Measurements from ENCODE around the gene OSM.

OSM gene

GRCh38 chr22:30297991-30298701 is 31.5 kb upstream of the OSM start:
- no peak for DNase-seq (ENCODE audit: low read depth in 3 of 3)

GRCh38 chr22:30297276-30297990 is 30.8 kb upstream of the OSM start:
- no peak for DNase-seq (ENCODE audit: low read depth in 3 of 3)

GRCh38 chr22:30296833-30297232 is 30.2 kb upstream of the OSM start:
- no peak for DNase-seq (ENCODE audit: low read depth in 3 of 3)

DNA sequence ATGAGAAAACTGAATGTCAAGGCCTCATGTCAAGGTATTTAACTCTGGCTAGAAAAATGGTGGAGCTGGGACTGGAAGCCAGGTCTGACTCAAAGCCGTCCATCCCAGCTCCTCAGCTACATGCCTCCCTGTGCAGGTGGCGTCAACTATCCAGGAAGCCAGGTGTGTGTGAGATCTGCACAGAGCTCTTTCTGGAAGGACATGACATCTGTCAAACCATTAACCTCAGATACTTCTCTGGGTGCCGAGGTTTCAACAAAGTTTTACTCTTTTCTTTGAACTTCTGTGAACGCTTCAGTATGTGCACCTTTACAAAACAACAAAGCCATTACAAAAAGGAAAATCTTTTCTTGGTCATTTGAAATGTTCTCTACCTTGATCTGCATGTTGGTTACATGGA is 29.7 kb upstream of the OSM start:
- DNase-seq (ENCODE audit: low read depth in 3 of 3): no peak

GRCh38 chr22:30295576-30295975 is 28.9 kb upstream of the OSM start:
- no peak for DNase-seq (ENCODE audit: low read depth in 3 of 3)

GRCh38 chr22:30294830-30295229 is 28.2 kb upstream of the OSM start:
- DNase-seq (ENCODE audit: low read depth in 3 of 3): no peak

- no peak for DNase-seq (ENCODE audit: low read depth in 3 of 3)
Observed at GRCh38 chr22:30294066-30294465, 27.4 kb upstream of the OSM start.

DNA sequence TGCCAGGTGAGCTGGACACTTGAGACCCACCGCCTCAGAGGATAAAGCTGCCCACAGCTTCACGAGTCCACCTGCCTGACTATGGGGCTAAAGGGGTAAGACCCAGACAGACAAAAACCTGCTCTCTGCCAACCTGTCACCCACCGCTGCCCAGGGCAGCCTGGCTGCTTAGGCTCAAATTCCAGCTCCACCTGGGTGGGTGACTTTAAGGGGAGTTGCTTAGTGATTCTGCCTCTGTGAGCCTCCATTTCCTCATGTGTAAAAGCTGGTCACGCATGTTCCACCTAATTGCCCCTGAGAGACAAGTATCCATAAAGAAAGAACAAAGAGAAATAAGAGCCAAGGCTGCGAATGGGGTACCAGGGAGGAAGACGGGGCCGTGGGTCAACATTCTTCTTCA is 26.4 kb upstream of the OSM start:
- no peak for DNase-seq (ENCODE audit: low read depth in 3 of 3)

GRCh38 chr22:30292069-30292970 is 25.7 kb upstream of the OSM start:
- DNase-seq (ENCODE audit: low read depth in 3 of 3): no peak

DNA sequence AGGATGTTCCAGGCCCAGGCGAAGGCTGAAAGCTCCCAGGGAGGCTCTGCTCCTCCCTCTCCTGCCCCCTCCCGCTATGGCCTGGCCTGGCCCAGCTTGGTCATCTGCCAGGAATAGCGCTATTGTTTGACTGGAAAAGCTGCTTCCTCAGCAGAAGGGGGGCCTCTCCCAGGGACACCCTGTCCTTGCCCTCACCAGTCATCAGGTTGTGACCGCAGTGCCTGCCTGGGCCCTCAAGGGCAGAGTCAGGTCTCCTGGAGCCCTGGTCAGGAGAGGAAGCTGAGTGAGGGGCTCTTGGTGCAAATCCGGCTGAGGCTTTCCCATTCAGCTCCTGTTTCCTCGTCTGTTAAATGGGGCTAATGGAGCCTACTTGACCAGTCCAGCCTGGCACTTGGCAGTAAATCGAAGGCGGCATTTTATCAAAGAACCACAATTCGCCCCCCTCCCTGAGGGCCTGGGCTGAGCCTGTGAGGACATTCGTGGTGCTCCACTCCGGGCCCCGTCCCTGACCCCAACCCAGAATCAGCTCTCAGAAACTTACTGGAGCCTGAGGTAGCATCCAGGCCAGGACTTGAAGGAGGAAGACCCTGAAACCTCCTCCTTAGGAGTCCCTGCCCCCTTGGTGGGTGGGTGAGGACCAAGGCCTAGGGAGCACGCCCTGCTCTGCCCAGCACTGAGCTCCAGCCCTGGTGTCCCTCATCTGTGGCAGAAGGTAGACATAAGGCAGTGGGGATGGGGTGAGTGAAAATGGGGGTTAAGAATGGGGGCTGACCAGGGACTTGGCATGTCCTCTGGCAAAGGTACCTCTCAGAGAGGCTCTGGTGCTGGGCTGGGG is 24.6 kb upstream of the OSM start:
- no peak for DNase-seq (ENCODE audit: low read depth in 3 of 3)

- DNase-seq (ENCODE audit: low read depth in 3 of 3): no peak
Observed at GRCh38 chr22:30290342-30291057, 23.8 kb upstream of the OSM start.

DNA sequence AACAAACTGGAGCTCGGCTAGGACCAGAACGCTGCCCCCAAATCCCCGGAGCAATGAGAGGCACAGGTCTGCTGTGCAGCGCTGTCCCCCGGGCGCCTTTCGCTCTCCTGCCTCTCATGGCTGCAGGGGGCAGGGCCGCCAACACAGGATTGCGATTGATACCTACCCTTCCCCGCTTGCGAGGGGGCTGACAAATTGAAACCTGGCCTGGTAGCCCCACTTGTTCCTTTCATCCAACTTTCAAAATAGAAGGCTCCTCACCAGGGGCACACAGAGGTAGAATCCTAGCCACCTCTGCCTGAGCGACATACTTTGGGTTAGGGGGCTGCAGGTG is 23.3 kb upstream of the OSM start:
- DNase-seq (ENCODE audit: low read depth in 3 of 3): no peak

DNA sequence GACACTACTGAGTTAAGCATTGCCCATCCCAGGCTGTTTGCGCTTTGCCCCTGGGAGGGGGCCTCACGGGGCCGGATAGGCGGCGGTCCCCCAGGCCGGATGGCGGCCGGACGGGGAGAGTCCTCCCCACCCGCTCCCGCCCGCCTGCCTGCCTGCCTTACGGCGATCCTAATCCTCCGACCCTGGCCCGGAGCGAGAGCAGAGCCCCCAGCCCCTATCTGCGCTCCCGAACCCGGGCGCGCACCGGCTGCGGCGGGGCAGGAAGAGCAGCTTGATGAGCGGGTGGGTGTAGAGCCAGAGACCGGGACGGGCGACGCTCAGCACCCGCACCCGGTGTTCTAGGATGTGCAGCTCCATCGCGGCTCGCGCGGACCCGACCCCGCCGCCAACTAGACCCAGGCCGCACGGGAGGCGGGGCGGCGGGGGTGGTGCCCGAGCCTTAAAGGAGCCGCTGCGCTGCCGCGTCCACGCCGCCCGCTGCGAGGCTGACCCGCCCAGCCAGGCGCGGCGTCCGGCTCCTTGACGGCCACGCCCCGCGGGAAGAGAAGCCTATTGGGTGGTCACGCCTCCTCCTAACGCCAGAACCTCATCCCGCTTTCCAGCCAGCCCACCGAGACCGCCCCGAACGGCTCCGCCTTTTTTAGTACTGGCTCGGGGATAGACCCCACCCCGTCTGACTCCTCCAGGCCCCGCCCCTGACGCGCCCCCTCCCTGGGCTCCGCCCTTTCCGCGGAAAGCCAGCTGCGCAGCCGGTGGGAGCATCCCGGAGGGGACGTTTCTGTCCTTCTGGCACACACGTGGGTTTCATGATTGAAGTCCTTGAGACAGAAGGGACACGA is 22.7 kb upstream of the OSM start, which contains the start of gene CASTOR1:
Gene CASTOR1 (minus strand): TSS at position 365 of the 839 bp plus-strand sequence. CDS start 8 bp downstream, at position 357.
- DNase-seq (ENCODE audit: low read depth in 3 of 3): peak; percentile 80 to 94 (median 85)

GRCh38 chr22:30288419-30289140 is 21.9 kb upstream of the OSM start:
- DNase-seq (ENCODE audit: low read depth in 3 of 3): no peak

- peak; percentile 70 to 90 (median 80) for DNase-seq (ENCODE audit: low read depth in 3 of 3)
Observed at GRCh38 chr22:30287648-30288418, 21.2 kb upstream of the OSM start.

- peak; percentile 77 to 88 (median 82) for DNase-seq (ENCODE audit: low read depth in 3 of 3)
Observed at GRCh38 chr22:30286813-30287647, 20.4 kb upstream of the OSM start.

- DNase-seq (ENCODE audit: low read depth in 3 of 3): no peak
Observed at GRCh38 chr22:30286331-30286730, 19.7 kb upstream of the OSM start.

GRCh38 chr22:30285846-30286200 is 19.2 kb upstream of the OSM start:
- DNase-seq (ENCODE audit: low read depth in 3 of 3): no peak

Data from stimulated activated CD4-positive, alpha-beta T cell treated with anti-CD3 and anti-CD28 coated beads, TNF-alpha, amount 100 ng/mL, for 24 hours (primary cell).